ENCODE results near the gene PLEK2. TPM values are rescaled to one million over a fixed set of nuclear protein-coding genes. Genes with fewer than 3 reads are reported as not detected.
"Not testable (repeated sequence)": the region's sequence is repeated elsewhere in the genome, so short reads cannot be mapped to it uniquely, and the experiment has no call there.

PLEK2 gene
- total and polyA plus RNA-seq, 4 donors: 0.77 to 1.6 (median 1.0) TPM; not detected in 1

- H3K9me3 ChIP-seq (ENCODE audit: control insufficient read depth, insufficient read depth, low read length): no peaks in the 10 kb centered on the region
- no peaks in the 10 kb centered on the region for H3K27me3 ChIP-seq (ENCODE audit: control insufficient read depth, insufficient read depth, low read length)
- H3K4me3 ChIP-seq (ENCODE audit: low read depth, low read length): no peak overlapping the region
- peaks cover 37% of the 10 kb centered on the region for H3K36me3 ChIP-seq (ENCODE audit: control insufficient read depth, insufficient read depth, low read length)
- no peak for DNase-seq (ENCODE audit: low read depth in 4 of 6, low spot score in 6 of 6)
- WGBS (ENCODE audit: insufficient coverage): 93% methylated on average over 3 of the region's 5 CpGs
- no peak overlapping the region for H3K27ac ChIP-seq (ENCODE audit: low read depth, low read length)
- H3K4me1 ChIP-seq (ENCODE audit: control insufficient read depth, insufficient read depth, low read length): no peaks in the 10 kb centered on the region
These were observed 59.9 kb downstream of the PLEK2 start for GRCh38 chr14:67352055-67352454.

- no peaks in the 10 kb centered on the region for H3K27me3 ChIP-seq (ENCODE audit: control insufficient read depth, insufficient read depth, low read length)
- no peak overlapping the region for H3K27ac ChIP-seq (ENCODE audit: low read depth, low read length)
- no peaks in the 10 kb centered on the region for H3K9me3 ChIP-seq (ENCODE audit: control insufficient read depth, insufficient read depth, low read length)
- H3K4me3 ChIP-seq (ENCODE audit: low read depth, low read length): no peak overlapping the region
- no peaks in the 10 kb centered on the region for H3K4me1 ChIP-seq (ENCODE audit: control insufficient read depth, insufficient read depth, low read length)
- DNase-seq (ENCODE audit: low read depth in 4 of 6, low spot score in 6 of 6): no peak
- peaks cover 58% of the 10 kb centered on the region for H3K36me3 ChIP-seq (ENCODE audit: control insufficient read depth, insufficient read depth, low read length)
These were observed 66.4 kb downstream of the PLEK2 start for GRCh38 chr14:67345583-67345982.

- Histone ChIP-seq H3K27ac (ENCODE audit: low read depth, low read length) (no peak overlapping the region), H3K4me1 (ENCODE audit: control insufficient read depth, insufficient read depth, low read length) (no peaks in the 10 kb centered on the region), H3K36me3 (ENCODE audit: control insufficient read depth, insufficient read depth, low read length) (peaks cover 62% of the 10 kb centered on the region), H3K27me3 (ENCODE audit: control insufficient read depth, insufficient read depth, low read length) (no peaks in the 10 kb centered on the region), H3K9me3 (ENCODE audit: control insufficient read depth, insufficient read depth, low read length) (no peaks in the 10 kb centered on the region), H3K4me3 (ENCODE audit: low read depth, low read length) (no peak overlapping the region)
- no peak for DNase-seq (ENCODE audit: low read depth in 4 of 6, low spot score in 6 of 6)
- WGBS (ENCODE audit: insufficient coverage): 100% methylated on average over 1 of the region's 4 CpGs
These were observed 68.2 kb downstream of the PLEK2 start for GRCh38 chr14:67343601-67344230.

- H3K27ac ChIP-seq (ENCODE audit: low read depth, low read length); DNase-seq (ENCODE audit: low read depth in 4 of 6, low spot score in 6 of 6); H3K4me1 ChIP-seq (ENCODE audit: control insufficient read depth, insufficient read depth, low read length); H3K27me3 ChIP-seq (ENCODE audit: control insufficient read depth, insufficient read depth, low read length); H3K4me3 ChIP-seq (ENCODE audit: low read depth, low read length); H3K9me3 ChIP-seq (ENCODE audit: control insufficient read depth, insufficient read depth, low read length): not testable (repeated sequence)
- 96% methylated on average over 3 of the region's 31 CpGs for WGBS (ENCODE audit: insufficient coverage)
- peaks cover 43% of the 10 kb centered on the region for H3K36me3 ChIP-seq (ENCODE audit: control insufficient read depth, insufficient read depth, low read length)
These were observed 70.7 kb downstream of the PLEK2 start for GRCh38 chr14:67341231-67341630.

Small RNA genes within 50 kb of the gene (small RNA-seq; reads per million reads assigned to genes)
- gene MIR5694 (ENCODE audit: low replicate concordance): not detected
- gene RF00019 (ENCODE audit: low replicate concordance): not detected

Other genes with a start within 250 kb of the PLEK2 start
- under 1 TPM; 0.39 to 0.59 TPM for gene GARIN2, start 222.7 kb downstream of the PLEK2 start, total RNA-seq
- 1 to 10 TPM; 1.1 to 1.5 TPM for gene GARIN2, start 222.7 kb downstream of the PLEK2 start, polyA plus RNA-seq (ENCODE audit: insufficient read length in 2 of 2)
- gene PALS1, start 170.7 kb downstream of the PLEK2 start, total RNA-seq: 10 to 100 TPM; 30.8 to 53.8 TPM
- 10 to 100 TPM; 30.0 to 40.3 TPM for gene PALS1, start 170.7 kb downstream of the PLEK2 start, polyA plus RNA-seq (ENCODE audit: insufficient read length in 2 of 2)
- 100 to 1,000 TPM; 141 to 187 TPM for gene ATP6V1D, start 52.4 kb downstream of the PLEK2 start, total RNA-seq
- 100 to 1,000 TPM; 191 to 207 TPM for gene ATP6V1D, start 52.4 kb downstream of the PLEK2 start, polyA plus RNA-seq (ENCODE audit: insufficient read length in 2 of 2)
- 10 to 100 TPM; 93.1 to 98.5 TPM for gene EIF2S1, start 51.8 kb downstream of the PLEK2 start, total RNA-seq
- 10 to 100 TPM; 79.9 to 91.8 TPM for gene EIF2S1, start 51.8 kb downstream of the PLEK2 start, polyA plus RNA-seq (ENCODE audit: insufficient read length in 2 of 2)
- 10 to 100 TPM; 13.9 to 26.9 TPM for gene TMEM229B, start 76.6 kb upstream of the PLEK2 start, total RNA-seq
- 10 to 100 TPM; 54.6 to 56.0 TPM for gene TMEM229B, start 76.6 kb upstream of the PLEK2 start, polyA plus RNA-seq (ENCODE audit: insufficient read length in 2 of 2)
- gene PLEKHH1, start 121.1 kb upstream of the PLEK2 start, total RNA-seq: 10 to 100 TPM; 20.7 to 30.3 TPM
- gene PLEKHH1, start 121.1 kb upstream of the PLEK2 start, polyA plus RNA-seq (ENCODE audit: insufficient read length in 2 of 2): 10 to 100 TPM; 52.9 to 81.8 TPM
- 10 to 100 TPM; 21.1 to 37.4 TPM for gene PIGH, start 188.1 kb upstream of the PLEK2 start, total RNA-seq
- 10 to 100 TPM; 29.7 to 36.0 TPM for gene PIGH, start 188.1 kb upstream of the PLEK2 start, polyA plus RNA-seq (ENCODE audit: insufficient read length in 2 of 2)
- gene ARG2, start 207.8 kb upstream of the PLEK2 start, total RNA-seq: 10 to 100 TPM in 1 of 2 donors, 1 to 10 TPM in 1; 8.4 to 20.3 TPM
- 10 to 100 TPM; 25.3 to 31.2 TPM for gene ARG2, start 207.8 kb upstream of the PLEK2 start, polyA plus RNA-seq (ENCODE audit: insufficient read length in 2 of 2)

All from spinal cord (tissue), 10 donors.